GM12874 (cell line): ENCODE data around the gene SLC43A2.

Source experiments
- TF ChIP-seq, protein P1 (sequence below): IDR thresholded peaks from 2 replicates; pipeline ENCODE4 v1.5.1; 2011; ENCODE audit warnings: low read depth, mild to moderate bottlenecking, control low read depth, low read length, moderate library complexity; ENCODE audit not compliant: insufficient read depth

The SLC43A2 gene

DNA sequence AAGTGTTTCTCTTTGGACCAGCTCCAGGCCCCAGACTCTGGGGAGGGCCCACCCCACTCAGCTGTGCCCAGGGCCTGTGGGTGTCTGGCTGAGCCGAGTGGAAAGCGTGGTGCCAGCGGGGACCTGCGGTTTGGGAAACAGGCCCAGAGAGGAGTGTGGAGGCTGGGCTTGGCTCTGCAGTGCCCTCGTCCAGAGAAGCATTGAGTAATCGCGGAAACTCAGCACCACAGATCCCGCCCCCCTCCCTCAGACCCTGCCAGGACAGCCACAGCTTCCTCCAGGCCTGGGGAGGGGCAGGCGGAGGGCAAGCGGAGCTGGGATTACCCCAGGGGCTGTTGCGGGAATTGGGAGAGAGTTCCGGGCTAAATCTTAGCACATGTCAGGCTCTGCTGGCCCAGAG lies 51.5 kb downstream of the SLC43A2 start:
- TF ChIP-seq, protein P1, sequence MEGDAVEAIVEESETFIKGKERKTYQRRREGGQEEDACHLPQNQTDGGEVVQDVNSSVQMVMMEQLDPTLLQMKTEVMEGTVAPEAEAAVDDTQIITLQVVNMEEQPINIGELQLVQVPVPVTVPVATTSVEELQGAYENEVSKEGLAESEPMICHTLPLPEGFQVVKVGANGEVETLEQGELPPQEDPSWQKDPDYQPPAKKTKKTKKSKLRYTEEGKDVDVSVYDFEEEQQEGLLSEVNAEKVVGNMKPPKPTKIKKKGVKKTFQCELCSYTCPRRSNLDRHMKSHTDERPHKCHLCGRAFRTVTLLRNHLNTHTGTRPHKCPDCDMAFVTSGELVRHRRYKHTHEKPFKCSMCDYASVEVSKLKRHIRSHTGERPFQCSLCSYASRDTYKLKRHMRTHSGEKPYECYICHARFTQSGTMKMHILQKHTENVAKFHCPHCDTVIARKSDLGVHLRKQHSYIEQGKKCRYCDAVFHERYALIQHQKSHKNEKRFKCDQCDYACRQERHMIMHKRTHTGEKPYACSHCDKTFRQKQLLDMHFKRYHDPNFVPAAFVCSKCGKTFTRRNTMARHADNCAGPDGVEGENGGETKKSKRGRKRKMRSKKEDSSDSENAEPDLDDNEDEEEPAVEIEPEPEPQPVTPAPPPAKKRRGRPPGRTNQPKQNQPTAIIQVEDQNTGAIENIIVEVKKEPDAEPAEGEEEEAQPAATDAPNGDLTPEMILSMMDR = no peak

DNA sequence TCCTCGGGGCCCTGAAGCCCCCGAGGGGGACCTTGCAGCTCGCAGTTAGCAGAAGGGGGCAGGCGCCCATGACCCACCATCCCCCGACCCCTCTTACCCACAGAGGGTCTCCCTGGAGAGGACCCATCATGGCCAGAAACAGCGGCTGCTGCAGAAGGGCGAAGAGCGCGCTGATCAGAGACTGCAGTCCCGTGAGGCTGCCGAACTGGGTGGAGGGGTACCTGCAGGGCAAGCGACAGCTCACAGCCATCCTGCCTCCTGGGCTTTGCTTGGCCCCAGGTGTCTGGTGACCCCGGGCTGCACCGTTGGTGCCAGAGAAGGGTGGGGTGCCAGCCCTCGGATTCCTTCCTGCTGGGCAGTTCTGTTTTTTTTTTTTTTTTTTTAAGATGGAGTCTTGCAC lies 52.1 kb downstream of the SLC43A2 start:
- TF ChIP-seq, protein P1 = no peak

- TF ChIP-seq, protein P1 = no peak
Observed at GRCh38 chr17:1574697-1575471, 53.8 kb downstream of the SLC43A2 start.

DNA sequence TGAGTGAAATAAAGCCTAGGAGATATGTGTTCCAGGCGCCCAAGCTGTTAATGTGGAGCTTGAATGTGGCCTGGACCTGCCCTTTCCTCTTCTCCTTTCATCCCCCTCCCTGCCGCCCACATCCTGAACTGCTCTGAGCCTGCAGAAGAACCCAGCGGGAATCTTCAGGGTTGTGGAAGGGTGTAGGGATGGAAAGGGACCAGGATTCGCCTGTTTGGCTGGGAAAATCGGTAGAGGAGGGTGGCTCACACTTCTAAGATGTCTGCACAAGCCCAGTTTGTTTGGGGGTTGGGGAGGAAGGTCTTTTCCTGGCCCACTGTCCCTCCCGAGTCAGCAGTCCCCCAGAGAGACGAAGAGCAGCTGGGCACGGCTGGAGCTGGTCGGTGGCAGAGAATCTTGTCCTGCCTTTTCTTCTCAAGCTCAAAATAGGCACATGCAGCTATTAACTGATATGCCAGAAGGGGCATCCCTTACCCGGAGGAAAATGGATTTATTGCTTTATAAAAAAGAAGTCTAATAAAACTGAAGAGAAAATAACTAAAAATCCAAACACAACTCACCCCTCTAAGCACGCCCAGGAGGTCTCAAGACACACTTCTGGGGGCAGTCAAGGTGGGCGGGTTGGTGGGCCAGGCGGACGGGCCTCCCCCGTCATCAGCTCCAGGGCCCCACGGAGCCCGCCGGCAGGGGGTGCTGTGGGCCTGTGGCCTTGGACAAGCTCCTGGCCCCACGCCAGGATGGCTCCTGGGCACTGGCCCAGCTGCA lies 54.5 kb downstream of the SLC43A2 start:
- TF ChIP-seq, protein P1 = peak; percentile 96

DNA sequence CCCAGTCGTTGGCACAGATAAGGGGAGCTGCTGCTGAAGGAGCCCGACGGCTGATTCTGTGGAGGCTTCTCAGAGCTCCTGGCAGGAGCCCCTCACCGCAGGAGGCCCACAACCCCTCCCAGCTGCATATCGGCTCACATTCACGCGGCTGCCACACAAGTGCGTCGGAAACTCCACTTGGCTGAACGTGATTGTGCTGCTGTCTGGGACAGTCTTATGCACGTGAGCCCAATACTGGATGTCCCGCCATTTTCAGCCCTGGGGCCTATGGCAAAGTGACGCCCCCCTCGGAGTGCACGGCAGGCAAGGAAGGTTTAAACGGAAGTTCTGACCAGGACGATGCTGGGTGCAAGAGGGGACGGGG lies 57.3 kb downstream of the SLC43A2 start:
- TF ChIP-seq, protein P1 = no peak

DNA sequence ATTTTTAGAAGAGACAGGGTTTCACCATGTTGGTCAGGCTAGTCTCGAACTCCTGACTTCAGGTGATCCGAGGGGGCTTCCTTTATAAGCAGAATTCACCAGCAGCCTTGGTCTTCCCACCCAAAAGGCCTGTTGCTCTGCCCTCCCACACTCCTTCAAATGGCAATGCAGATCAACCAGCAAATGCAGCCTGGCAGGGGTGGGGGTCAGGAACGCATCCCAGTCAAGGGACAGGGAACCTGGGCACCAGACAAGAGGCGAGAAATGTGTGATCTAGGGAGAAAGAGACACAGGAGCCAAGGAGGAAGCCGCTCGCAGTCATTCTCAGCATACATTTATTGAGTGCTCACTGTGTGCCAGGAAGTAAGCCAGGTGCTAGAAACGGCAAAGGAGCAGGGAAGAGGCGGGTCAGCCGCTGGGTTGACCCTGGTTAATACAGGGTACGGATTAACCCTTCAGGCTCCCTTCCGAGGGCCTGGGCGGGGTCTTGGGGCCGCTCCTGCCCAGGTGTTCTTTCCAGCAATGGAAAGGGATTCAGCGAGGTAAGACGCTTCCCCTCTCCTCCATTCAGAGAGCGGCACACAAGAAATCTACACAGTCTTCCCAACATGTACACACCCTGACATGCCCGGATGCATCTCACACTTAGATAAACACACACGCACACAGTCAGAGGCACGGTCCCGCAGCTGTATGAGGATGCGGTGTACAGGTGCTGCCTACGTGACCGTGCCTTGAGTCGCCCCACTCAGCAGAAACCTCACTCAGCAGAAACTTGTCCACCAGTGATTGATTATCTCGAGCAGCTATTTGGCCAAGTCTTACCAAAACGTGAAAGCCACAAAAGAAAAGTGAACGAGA lies 59.5 kb downstream of the SLC43A2 start:
- TF ChIP-seq, protein P1 = no peak
